GM19455 (cell line): ENCODE results near the gene UBE2E3.
"Not testable (repeated sequence)": the region's sequence is repeated elsewhere in the genome, so short reads cannot be mapped to it uniquely, and the experiment has no call there.

Source experiments
- ATAC-seq: cut with Tn5 transposase; IDR thresholded peaks from one replicate; pipeline ENCODE4 v1.9.1; 2021; ENCODE audit not compliant: unreplicated experiment

UBE2E3 gene

DNA sequence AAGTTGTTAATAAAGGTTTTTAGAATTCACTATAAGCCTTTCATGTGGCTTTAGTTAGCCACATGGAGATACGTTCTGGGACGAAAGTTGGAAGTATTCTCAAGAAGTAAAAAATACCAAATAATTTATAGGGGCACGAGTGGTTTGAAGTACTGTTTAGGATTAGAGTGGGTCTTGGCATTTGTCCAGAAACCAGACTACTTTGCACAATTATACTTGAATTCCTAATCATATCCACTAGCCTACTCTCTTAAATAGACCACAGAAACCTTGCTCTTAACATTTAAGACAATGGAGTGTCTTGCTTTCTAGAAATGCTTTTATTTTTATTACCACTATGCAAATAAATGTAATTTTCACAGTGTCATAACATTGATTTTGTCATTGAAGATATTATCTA, 44.6 kb downstream of the UBE2E3 start:
- no peak for ATAC-seq

DNA sequence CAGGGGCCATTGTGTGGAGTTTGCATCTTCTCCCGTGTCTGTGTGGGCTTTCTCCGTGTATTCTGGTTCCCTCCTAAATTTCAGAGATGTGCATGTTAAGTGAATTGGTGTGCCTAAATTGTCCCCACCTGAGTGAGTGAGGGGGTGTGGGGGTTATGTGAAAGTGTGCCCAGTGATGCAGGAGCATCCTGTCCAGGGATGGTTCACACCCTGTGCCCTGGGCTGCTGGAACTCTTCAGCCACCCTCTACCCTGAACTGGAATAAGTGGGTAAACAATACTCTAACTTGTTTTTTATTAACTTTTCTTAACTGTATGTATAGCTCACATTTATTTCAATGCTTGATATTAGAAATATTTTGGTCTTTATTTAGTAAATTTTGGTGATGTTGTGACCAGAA, 56.0 kb downstream of the UBE2E3 start:
- ATAC-seq: peak; percentile 45

DNA sequence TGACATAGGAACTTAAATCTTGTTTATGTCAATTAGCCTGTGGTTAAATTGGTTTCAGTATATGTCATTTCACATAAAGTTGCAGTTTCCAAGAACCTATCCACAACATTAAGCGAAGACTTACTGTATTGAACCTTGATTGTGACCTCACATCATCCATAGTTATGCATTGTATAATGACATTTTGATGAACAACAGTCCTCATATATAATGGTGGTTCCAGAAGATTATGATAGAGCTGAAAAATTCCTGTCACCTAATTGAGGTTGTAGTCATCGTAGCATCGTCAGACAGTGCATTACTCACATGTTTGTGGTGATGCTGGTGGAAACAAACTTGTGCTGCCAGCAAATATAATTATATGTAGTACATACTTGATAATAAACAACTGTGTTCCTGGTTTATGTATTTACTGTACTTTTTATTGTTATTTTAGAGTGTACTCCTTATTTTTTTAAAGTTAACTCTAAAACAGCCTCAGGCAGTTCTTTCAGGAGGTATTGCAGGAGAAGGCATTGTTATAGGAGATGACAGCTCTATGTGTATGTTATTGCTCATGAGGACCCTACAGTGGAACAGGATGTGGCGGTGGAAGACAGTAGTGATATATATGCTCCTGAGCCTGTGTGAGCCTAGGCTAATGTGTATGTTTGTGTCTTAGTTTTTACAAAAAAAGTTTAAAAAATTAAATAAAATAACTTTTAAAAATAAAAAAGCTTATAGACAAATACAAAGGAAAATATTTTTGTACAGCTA, 56.6 kb downstream of the UBE2E3 start:
- ATAC-seq: peak; percentile 53

DNA sequence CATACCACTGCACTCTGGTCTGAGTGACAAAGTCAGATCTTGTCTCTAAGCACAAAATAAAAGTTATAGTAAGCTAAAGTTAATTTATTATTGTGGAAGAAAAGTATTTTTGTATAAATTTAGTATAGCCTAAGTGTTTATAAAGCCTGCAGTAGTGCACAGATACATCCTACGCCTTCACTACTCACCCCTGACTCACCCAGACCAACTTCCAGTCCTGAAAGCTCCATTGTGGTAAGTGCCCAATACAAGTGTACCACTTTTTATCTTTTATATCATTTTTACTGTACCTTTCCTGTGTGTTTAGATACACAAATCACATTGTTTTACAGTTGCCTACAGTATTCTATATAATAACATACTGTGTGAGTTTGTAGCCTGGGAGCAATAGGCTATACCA, 57.5 kb downstream of the UBE2E3 start:
- no peak for ATAC-seq

DNA sequence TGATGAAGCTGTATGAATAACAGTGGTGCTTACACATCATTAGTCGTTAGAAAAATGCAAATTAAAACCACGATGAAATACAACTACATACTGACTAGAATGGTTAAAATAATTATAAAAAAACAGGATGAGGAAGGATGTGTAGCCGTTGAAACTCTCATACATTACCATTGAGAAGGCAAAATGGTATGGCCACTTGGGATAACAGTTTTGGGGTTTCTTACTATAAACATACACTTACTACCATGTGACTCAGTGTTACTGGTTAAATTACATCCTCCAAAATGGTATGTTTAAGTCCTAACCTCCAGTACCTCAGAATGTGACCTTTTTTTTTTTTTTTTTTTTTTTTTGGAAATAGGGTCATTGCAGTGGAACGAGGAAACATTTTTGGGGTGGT, 58.4 kb downstream of the UBE2E3 start:
- ATAC-seq: no peak

DNA sequence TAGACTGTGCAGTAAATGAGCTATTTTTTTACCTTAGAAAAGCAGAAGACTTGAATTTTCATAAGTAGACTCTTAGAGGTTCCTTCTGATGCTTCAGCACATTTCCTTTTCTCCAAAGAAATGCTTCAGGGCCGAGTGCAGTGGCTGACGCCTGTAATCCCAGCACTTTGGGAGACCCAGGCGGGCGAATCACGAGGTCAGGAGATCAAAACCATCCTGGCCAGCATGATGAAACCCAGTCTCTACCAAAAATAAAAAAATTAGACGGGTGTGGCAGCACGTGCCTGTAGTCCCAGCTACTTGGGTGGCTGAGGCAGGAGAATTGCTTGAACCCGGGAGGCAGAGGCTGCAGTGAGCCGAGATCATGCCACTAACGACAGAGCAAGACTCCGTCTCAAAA, 60.4 kb downstream of the UBE2E3 start:
- ATAC-seq: not testable (repeated sequence)

DNA sequence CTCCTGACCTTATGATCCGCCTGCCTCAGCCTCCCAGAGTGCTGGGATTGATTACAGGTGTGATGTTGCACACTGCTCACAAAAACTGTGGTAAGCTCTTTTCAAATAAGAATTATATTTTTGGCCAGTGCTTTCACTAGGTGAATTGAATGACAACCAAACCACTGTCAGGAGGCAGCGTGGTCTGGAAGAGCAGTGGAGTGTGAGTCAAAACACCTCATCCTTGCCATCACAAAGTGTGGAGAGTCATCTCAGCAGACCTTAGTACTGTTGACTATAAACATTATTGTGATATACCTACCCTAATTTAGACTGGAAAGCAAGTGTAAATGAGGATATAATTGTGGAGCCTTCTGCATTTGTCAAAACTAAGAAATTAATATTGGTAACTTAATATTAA, 61.3 kb downstream of the UBE2E3 start:
- no peak for ATAC-seq

DNA sequence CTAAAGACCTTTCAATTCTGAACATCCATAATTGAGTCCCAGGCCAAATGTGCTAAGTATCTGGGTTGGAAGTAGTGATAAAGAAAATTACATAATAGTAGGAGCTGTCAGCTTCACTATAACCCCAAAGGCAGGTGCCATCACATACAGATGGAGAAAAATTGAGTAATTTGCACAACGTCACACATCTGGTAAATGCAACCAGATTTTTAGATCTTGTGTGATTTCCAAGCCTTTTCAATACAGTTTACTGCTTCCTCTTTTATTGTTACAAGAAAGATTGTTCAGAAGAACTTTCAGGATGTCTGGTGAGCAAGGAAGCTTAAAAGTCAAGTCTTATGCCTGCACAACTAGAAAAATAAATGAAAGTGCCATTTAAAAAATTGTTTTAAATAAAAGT, 62.3 kb downstream of the UBE2E3 start:
- no peak for ATAC-seq

DNA sequence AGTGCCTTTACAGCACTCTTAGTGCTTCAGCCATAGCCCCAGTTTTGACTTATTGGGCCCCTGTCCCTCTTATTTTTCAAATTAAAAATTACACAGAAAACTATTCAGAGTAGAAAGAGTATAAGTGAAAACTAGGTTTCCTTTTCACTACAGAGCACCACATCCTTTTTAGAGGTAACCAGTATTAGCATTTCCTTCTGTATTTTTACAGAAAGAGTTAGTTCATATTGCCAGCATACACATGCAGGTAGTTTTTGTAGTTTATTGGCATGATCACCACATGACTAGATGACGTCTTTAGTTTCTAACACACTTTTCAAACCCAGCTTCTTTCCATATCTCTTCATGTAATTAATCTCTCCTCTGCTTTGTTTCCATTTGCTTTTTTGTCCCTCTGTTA, 66.4 kb downstream of the UBE2E3 start:
- ATAC-seq: peak; percentile 51

DNA sequence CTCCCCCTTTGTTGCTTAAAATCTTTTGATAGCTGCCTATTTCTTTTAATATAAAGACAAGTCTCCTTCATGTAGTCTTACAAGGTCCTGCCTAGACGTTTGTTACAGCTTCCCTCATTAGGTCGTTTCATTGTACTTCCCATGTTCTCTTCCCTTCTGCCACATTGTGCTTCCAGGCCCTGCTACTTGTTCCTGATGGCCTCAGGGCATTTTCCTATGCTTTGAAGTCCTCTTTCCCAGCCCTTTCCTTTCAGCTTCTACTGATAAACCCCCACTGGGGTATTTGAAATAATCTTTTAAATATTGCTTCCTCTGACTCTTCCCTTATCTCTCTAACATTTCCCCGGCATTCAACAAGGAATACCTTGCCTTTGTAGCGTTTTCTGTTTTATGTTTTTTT, 67.4 kb downstream of the UBE2E3 start:
- ATAC-seq: no peak

DNA sequence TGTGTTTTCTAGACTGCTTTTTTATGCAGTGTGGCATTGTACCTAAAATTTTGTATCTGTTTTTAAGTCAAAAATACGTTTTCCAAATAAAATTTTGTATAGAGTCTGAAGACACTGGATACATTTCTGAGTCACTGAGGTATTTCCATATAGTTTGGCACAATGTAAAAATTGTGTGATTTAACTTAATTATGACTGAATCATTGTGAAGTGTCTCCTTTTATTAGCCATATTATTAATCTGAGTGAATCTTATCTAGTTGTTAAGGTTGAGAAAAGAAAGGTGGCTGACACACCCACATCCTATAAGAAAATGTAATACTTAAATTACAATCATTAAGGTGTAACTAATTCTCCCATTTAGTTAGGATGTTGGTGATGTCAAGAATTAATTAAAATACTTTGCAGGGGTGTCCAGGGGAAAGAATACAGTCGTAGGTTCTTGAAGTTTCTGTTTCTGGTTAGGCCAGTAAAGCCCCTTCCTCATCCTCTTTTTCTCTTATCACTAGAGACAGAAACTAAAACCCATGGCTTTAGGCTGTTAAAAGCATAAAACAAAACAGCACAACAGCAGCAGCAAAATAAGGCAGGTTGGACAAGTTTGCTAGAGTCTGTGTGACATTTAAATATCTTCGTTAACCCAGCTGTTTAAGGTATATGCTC, 71.6 kb downstream of the UBE2E3 start:
- ATAC-seq: no peak

DNA sequence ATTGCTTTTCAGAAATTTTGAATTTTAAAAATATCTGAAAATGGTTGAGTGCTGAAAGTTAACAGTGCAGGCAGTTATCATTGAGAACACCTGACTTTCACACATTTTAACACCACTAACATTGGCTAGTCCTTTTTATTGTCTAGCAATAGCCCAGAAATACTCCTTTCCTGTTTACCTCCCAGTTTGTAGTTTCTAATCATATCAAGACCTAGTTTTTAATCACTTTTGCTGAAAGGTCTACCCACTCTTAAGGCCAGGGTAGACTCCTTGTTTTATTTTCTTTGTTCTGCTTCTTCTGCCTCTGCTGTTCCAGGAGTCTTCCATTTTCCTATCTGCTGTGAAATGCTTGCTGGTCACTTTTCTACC, 72.1 kb downstream of the UBE2E3 start:
- ATAC-seq: no peak

DNA sequence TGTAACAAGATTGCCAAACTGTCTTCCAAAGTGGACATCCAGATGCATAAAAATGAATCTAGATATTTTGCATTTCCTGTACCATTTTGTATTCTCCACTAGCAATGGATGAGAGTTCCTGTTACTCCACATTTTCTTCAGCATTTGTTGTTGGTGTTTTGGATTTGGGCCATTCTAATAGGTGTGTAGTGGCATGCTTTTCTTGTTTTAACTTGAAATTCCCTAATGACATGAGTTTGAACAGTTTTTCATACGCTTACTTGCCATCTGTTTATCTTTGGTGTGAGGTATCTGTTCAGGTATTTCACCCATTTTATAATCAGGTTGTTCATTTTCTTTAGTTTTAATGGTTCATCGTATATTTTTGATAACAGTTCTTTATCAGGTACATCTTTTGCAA, 73.9 kb downstream of the UBE2E3 start:
- no peak for ATAC-seq

DNA sequence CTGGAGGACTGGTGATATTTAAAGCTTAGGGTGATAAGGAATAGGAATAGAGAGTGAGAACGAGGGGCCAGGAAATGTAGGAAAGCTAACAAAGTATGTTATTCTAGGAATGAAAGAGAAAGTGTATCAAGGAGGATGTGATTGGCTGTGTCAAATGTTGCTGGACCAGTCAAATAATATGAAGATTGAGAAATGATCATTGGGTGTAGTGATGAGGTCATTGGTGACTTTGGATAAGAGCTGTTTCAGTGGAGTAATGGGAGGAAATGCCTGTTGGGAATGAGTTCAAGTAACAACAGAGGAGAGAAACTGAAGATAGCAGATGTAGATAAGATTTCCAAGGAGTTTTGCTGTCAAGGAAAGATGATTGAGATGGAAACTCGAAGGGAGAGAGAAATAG, 74.4 kb downstream of the UBE2E3 start:
- no peak for ATAC-seq

DNA sequence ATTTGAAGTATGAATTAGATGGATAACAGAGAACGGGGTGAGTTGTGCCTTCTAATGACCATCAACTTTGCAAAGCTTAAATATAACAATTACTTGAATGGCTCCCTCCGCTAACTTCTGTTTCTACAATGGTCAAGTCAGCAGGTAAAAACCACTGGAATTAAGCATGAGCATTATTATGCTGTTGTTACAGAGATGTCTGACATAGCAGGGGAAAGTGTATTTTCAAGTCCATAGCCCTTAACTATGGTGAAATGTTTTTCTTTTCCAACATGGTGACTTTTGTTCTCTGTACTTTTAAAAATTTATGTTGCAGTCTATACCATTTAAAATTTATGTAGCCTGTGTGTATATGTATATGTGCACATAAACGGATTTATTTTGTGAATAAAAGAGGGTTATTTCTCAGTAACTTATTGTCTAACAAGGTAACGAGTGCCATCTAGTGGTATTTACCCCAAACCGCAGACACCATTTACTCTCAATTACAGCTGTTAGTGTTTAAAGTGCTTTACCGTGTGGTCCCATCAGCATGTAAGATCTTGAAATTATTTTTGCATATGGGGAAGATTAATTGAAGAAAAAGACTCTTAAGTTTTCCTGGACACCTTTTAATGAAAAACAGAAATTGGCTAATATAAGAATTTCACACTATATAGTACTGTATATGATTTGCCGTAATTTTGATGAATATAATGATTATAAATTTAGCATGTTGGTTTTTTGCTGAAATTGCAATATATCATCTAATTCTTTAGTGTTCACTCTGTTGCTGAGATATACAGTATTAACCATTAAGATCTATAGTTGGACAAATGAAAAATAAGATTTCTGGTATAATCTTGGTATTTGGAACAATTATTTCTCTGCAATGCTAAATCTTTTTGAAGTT, 78.2 kb downstream of the UBE2E3 start:
- no peak for ATAC-seq

DNA sequence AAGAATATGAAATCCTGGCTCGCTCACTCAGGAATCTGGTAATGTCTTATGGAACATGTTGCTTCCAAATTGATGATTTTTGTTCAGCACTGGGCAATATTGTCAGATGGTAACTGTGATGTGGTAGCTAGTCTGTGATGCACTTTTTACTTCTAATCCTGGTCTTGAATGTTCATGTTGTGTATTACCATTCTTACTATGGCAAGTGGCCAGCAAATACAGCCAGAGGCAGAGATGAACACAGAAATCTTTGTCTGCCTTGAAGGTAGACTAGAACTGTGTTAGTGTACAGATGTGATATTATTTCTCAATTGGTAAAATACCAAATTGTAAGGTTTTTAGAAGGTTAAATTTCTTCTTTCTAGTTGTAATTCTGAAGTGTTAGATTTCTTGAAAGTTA, 83.3 kb downstream of the UBE2E3 start:
- no peak for ATAC-seq

DNA sequence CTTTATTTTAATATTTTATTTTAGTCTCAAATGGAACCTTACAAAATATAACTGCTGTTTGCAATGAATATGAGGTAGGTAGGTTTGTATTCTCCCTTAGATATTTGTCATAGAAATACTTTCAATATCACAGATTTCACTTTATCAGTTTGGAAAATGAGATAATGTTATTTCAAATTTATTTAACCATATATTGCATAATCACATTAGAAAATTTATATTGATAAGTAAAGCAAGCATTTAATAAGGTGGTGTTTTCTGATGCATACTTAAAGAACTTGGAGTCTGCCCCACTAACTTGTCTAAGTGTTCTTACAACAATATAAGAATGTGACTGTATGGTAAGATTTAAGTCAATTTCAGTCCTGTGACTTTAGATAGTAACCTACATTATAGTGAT, 85.1 kb downstream of the UBE2E3 start:
- no peak for ATAC-seq

DNA sequence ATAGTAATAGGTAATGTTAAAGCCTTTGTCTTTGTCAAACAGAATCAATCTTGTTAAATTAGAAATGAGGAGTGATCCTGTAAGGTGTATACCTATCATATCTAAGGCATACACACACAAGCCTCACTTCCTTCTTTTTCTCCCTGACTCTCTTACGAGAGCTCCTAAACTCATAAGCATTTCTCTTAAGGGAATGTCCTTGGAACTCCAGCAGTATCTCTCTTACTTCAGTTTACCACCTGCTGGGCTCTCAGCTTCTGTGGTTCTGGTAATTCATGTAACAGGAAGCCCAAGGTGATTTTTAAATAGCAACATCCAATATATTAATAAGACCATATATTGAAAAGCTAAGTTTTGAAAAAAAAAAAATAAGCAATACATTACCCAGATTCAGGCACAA, 85.9 kb downstream of the UBE2E3 start:
- no peak for ATAC-seq

DNA sequence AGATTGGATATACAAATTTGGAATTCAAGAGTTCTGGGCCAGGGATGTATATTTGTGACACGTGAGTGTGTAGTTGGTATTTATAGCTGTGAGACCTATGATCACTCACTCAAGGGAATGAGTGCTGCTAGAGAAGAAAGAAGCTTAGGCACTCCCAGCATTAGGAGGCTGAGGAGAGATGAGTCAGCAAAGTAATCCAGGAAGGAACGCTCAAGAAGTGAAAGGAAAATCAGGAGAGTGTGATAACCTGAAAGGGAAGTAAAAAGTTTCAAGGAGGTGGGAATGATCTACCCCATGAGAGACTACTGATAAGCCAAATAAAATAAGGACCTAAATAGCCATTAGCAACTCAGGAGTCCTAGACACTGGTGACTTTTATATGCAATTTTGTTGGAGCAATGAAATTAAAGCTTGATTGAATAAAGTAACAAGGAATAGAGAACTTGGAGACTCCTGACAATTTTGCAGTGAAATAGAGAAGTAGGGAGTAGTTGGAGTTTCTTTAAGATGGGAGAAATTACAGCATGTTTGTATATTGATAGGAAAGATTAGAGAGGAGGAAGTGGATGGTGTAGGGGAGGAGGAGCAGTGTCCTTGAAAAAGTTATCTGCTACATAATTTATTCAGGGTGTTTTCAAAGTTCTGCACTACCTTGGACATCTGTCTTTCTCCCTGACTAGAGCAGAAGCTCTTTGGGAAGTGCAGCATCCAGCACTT, 89.9 kb downstream of the UBE2E3 start:
- ATAC-seq: no peak

DNA sequence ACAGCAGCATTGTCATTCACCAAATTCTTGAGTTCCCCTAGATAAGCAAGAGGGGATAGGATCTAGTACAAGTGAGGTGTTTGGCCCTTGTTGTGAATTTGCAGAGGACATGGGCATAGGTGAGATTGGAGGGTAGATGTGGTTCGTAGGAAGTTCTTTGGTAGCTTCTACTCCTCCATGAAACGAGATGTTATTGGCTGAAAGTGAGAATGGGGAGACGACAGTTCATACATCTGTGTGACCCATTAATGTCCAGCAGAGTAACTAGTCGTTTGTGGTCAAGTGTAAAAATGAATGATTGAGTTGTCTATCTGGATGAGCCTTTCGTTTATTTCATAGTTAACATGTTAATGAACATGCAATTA, 90.4 kb downstream of the UBE2E3 start:
- no peak for ATAC-seq

DNA sequence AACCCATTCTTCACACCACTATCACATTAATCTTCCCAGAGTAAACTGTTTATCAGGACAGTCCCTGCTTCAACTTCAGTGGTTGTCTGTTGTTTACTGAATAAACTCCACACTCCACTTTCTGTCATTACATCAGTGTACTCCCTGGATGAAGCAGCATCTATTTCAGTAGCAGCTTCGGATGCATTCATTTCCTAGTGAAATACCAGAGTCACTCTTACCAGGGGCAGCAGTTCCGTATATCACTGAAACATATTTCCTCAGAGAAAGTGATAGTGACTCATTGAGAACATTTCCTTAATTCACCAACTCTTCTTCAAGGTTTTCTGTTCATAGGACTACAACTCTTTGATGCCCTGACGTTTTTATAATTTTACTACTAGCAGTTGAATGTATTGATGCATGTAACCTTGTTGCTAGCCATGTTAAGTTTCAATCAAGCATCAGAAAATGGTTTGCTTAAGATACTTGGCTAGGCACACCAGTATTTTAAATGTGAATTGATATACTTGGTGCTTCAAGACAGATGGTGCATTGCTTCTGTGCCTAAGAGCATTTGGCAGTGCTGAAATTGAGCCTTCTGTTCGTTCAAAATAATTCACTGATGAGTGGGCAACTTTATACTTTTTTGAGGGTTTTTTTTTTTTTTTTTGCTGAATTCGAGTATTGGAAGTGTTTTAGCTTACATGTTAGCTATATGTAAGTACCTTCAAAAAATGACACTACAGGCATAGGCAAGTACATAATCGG, 92.3 kb downstream of the UBE2E3 start:
- ATAC-seq: no peak
